HepG2 (cell line): ENCODE results near the gene YIF1A. TPM values are rescaled to one million over a fixed set of nuclear protein-coding genes. Genes with fewer than 3 reads are reported as not detected.

ENCODE experiments used
- AKNA ChIP-seq: sonication (generic); formaldehyde crosslinking; IDR thresholded peaks from 2 replicates; pipeline ENCODE4 v1.4.0; 2020; ENCODE audit warnings: missing genetic modification reagents, borderline replicate concordance
- GMEB1 ChIP-seq: sonication (generic); formaldehyde crosslinking; IDR thresholded peaks from 2 replicates; pipeline ENCODE4 v1.5.1; 2020; ENCODE audit warnings: missing genetic modification reagents, mild to moderate bottlenecking, borderline replicate concordance
- ISX ChIP-seq: sonication (generic); formaldehyde crosslinking; conservative IDR thresholded peaks from 2 replicates; pipeline ENCODE4 v1.5.0; 2020; ENCODE audit warnings: missing genetic modification reagents
- PRMT3 ChIP-seq: sonication (generic); formaldehyde crosslinking; IDR thresholded peaks from 2 replicates; pipeline ENCODE4 v1.8.1; 2022; ENCODE audit warnings: low read depth, mild to moderate bottlenecking, moderate library complexity, missing genetic modification reagents, borderline replicate concordance
- RBFOX2 ChIP-seq: fragments of 200-400 bp; formaldehyde crosslinking; IDR thresholded peaks from 2 replicates; pipeline ENCODE4 v1.6.1; 2017; ENCODE audit warnings: low read depth, mild to moderate bottlenecking, low read length
- SP2 ChIP-seq: sonication (generic); formaldehyde crosslinking; IDR thresholded peaks from 2 replicates; pipeline ENCODE4 v1.5.1; 2020; ENCODE audit warnings: mild to moderate bottlenecking, missing genetic modification reagents
- TIGD3 ChIP-seq: sonication (generic); formaldehyde crosslinking; IDR thresholded peaks from 2 replicates; pipeline ENCODE4 v1.5.1; 2020; ENCODE audit warnings: mild to moderate bottlenecking, missing genetic modification reagents, borderline replicate concordance
- ZBTB20 ChIP-seq: sonication (generic); formaldehyde crosslinking; IDR thresholded peaks from 2 replicates; pipeline ENCODE4 v1.8.1; 2023; ENCODE audit warnings: missing genetic modification reagents, low read depth, mild to moderate bottlenecking, borderline replicate concordance
- ZNF230 ChIP-seq: sonication (generic); formaldehyde crosslinking; IDR thresholded peaks from 2 replicates; pipeline ENCODE4 v1.4.0; 2020; ENCODE audit warnings: mild to moderate bottlenecking, missing genetic modification reagents
- ZNF331 ChIP-seq: sonication (generic); formaldehyde crosslinking; IDR thresholded peaks from 2 replicates; pipeline ENCODE4 v1.4.0; 2020; ENCODE audit warnings: missing genetic modification reagents
- ZNF484 ChIP-seq: sonication (generic); formaldehyde crosslinking; IDR thresholded peaks from 2 replicates; pipeline ENCODE4 v1.5.1; 2020; ENCODE audit warnings: mild to moderate bottlenecking, low read depth, missing genetic modification reagents, borderline replicate concordance
- ZNF510 ChIP-seq: sonication (generic); formaldehyde crosslinking; IDR thresholded peaks from 2 replicates; pipeline ENCODE4 v1.4.0; 2020; ENCODE audit warnings: low read depth, mild to moderate bottlenecking, missing genetic modification reagents
- ZNF513 ChIP-seq: sonication (generic); formaldehyde crosslinking; conservative IDR thresholded peaks from 2 replicates; pipeline ENCODE4 v1.5.0; 2020; ENCODE audit warnings: missing genetic modification reagents
- ZNF747 ChIP-seq: sonication (generic); formaldehyde crosslinking; IDR thresholded peaks from 2 replicates; pipeline ENCODE4 v1.8.1; 2023; ENCODE audit warnings: missing genetic modification reagents, mild to moderate bottlenecking, borderline replicate concordance
- ZNF800 ChIP-seq: sonication (generic); formaldehyde crosslinking; IDR thresholded peaks from 2 replicates; pipeline ENCODE4 v1.4.0; 2020; ENCODE audit warnings: missing genetic modification reagents
- ZNF83 ChIP-seq: sonication (generic); formaldehyde crosslinking; IDR thresholded peaks from 2 replicates; pipeline ENCODE4 v1.4.0; 2020; ENCODE audit warnings: missing genetic modification reagents, mild to moderate bottlenecking, borderline replicate concordance
- polyA plus RNA-seq, 8 experiments: library from polyadenylated mRNA; depleted of rRNA in 3 of 8; stranded (reverse) in 7 of 8; unstranded in 1 of 8; fragments of >200 nt; fragmentation: Illumina TruSeq in 4 of 8; extraction: Trizol in 4 of 8; gene quantifications; 2 replicates each; pipeline versions ENCODE4 v1.2.1 to v1.2.3, GENCODE V29; 2011 to 2016; ENCODE audit warnings: low read depth in 4 of 8, missing spikeins in 1 of 8, mixed read lengths in 1 of 8; ENCODE audit not compliant: insufficient read depth in 1 of 8
- total RNA-seq, 5 experiments: library from RNA; depleted of rRNA; stranded (reverse); fragments of >200 nt; fragmentation: Illumina TruSeq; extraction: Trizol; gene quantifications; 2 replicates each; pipeline ENCODE4 v1.2.3, GENCODE V29; 2016; ENCODE audit warnings: low read depth in 1 of 5

Gene YIF1A
- total and polyA plus RNA-seq, 2 of the 13 experiments (the other 11 are each of a cell fraction or from before 2014, with no cell fraction given) = 133 to 145 TPM

GRCh38 chr11:66328302-66329144 lies 39.6 kb upstream of the YIF1A start (continued):
- no peak for TF ChIP-seq AKNA (CRISPR knock-in tag)
- peak; percentile 89; the same call in 1 of the 2 replicates for TF ChIP-seq ZNF331 (CRISPR knock-in tag)
- TF ChIP-seq PRMT3 (CRISPR knock-in tag) = peak; percentile 60; the same call in 1 of the 2 replicates
- no peak for TF ChIP-seq ZNF513 (CRISPR knock-in tag)
- peak; percentile 75; the same call in 1 of the 2 replicates for TF ChIP-seq ZNF800 (CRISPR knock-in tag)
- no peak for TF ChIP-seq ZNF83
- no peak for TF ChIP-seq ZNF747 (CRISPR knock-in tag)
- TF ChIP-seq GMEB1 (CRISPR knock-in tag) = no peak
- no peak for TF ChIP-seq SP2 (CRISPR knock-in tag)
- no peak for TF ChIP-seq ZNF230
- TF ChIP-seq ISX (CRISPR knock-in tag) = no peak
- no peak for TF ChIP-seq ZNF484 (CRISPR knock-in tag)
- no peak for TF ChIP-seq RBFOX2
- no peak for TF ChIP-seq ZBTB20
- TF ChIP-seq TIGD3 = no peak
- no peak for TF ChIP-seq ZNF510 (CRISPR knock-in tag)
